UCSD-AML1 (cell line): ENCODE measurements around the gene DOK5.

Experiments
- DNase-seq: peaks from one replicate; lab custom pipeline; 2025; ENCODE audit not compliant: unreplicated experiment; lab: John Stamatoyannopoulos, UW

DOK5 gene

GRCh38 chr20:54556406-54556805 lies 81.0 kb downstream of the DOK5 start:
- DNase-seq, result no peak

GRCh38 chr20:54557806-54558590 lies 82.6 kb downstream of the DOK5 start:
- DNase-seq, result no peak

DNA sequence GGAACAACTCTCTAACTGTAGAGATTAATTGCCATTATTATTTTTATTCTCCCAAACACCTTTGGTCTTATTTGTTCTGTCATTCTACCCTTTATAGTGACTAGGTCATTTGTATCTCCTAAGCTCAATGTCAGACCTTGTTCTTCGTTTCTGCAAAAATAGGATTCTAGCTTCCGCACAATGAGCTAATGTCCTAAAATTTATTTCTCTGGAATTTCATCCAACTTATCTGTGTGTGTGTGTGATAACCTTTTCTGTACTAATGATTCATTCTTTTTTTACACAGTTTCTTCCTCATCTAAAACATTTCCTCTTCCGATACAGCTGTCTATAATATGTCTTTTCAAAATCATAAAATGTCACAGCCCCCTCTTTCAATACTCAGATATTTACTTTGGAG lies 84.5 kb downstream of the DOK5 start:
- no peak for DNase-seq

DNA sequence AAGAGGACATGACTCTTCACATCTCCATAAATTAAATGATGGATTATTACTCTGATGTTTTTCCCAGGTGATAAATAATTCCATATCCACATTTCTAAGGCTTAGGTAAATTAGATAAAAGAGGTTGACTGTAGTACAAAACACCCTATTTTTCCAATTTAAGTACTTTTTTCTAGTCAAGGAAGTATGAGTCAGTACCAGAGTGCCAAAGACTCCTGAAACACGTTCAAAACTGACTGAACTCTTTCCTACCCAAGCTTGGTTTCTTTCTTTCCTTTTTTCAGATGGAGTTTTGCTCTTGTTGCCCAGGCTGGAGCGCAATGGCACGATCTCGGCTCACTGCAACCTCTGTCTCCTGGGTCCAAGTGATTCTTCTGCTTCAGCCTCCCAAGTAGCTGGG lies 85.0 kb downstream of the DOK5 start:
- DNase-seq, result no peak

DNA sequence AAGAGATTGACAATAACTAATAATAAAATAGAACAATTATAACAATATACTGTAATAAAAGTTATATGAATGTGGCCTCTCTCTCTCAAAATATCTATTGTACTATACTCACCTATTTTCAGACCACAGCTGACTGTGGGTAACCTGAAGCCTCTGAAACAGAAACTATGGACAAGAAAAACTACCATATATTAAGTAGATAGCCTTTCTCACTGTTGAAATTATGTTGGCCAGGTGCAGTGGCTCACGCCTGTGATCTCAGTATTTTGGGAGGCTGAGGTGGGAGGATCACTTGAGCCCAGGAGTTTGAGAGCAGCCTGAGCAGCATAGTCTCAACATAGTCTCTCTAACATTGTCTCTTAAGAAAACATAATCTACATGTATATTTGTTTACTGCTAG lies 89.9 kb downstream of the DOK5 start:
- DNase-seq, result no peak

GRCh38 chr20:54566031-54566688 lies 90.8 kb downstream of the DOK5 start:
- no peak for DNase-seq

DNA sequence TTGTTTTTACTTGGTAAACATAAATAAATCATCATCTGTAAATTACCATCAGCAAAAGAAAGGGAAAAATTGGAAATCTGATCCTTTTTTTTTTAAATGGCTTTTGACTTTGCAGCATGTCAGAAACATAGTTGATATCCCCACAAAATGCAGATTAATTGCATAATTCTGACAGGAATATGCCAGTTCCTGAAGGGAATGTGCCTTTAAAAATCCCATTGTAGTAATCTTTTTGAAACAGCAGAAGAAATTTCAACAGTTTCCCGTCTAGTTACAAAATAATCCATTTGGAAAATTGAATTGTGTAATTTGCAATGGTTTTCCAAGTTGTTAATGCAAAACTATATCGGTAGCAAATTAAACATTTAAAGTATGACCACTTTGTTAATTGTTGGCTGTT lies 95.2 kb downstream of the DOK5 start:
- no peak for DNase-seq

DNA sequence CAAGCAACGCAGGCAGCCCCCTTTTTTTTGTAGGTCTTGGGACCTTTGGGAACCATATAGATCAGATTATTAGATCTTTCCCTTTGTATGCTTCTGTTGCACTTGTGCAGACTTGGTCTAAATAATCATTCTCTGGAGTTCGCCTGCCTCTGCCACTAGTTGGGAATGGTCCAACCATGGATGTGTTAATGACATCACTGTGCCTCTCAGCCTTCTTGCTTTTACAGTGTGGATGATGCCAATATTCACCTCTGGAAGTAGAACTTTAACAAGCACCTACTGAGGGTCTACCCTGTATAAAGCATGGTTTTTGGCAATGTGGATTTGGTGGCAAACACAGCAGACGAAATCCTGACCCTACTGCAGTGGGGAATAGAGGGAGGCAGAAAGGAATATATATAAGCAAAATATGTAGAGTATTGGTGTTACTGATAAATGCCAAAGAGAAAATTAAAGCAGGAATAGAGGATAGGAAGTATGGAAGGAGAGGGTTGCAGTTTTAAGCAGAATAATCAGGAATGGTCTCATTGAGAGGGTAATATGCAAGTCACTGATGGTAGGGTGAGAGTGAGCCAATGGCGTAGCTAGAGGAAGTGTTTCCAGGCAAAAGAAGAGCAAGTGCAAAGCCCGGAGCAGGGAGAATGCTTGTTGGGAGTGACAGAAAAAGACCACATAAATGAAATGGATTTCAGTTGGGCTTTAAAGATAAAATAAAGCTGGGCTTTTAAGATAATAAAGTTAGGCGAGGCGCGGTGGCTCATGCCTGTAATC lies 97.5 kb downstream of the DOK5 start:
- no peak for DNase-seq

GRCh38 chr20:54573838-54574237 lies 98.4 kb downstream of the DOK5 start:
- no peak for DNase-seq

- no peak for DNase-seq
These were observed 101.1 kb downstream of the DOK5 start for GRCh38 chr20:54576518-54576917.

- DNase-seq, result no peak
These were observed 102.2 kb downstream of the DOK5 start for GRCh38 chr20:54577637-54578036.

DNA sequence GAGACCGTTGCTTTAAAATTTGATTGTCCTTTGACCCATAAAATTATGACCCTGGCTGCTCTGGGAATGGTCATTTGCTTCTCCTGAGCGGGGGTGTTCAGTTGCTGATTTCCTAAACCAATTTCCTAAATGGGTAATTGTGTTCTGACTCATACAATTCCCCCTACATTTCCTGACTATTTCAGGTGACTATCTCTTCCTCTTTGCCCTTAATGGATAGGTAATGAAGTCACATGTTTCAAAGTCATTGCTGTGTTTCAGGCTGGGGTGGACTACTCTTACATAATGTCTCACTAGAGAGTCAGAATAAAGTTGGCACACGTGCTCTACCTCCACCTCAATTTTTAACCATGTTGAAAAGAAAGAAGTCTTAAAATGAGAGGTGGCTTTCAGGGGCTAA lies 109.8 kb downstream of the DOK5 start:
- no peak for DNase-seq

- no peak for DNase-seq
These were observed 112.0 kb downstream of the DOK5 start for GRCh38 chr20:54587408-54587807.

DNA sequence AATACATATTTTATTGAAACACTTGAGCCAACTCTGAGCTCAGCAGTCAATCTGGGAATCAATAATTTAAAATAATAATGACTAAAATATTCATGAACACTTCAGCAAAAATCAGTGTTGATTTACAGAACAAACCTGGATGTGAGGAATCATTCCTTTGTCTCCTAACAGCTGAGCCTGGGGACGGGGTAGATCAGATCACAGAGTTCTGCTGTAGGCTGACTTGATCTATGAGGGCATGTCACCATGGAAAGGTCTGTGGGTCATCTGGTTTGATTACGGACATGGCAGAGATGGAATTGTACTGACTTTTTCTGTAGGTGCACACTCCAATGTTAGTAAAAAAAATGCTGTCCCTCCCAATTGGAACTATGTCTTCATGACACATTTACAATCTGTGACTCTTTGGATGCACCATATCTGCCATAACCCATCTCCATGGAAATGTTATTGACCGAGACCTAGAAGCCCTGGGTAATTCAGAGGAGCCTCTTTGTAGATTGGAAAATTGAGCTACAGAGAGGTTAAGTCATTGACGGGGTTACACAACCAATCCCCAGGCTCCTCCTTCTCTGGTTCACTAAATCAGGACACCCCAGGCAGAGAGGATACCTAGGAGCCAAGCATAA lies 114.1 kb downstream of the DOK5 start:
- DNase-seq, result no peak

DNA sequence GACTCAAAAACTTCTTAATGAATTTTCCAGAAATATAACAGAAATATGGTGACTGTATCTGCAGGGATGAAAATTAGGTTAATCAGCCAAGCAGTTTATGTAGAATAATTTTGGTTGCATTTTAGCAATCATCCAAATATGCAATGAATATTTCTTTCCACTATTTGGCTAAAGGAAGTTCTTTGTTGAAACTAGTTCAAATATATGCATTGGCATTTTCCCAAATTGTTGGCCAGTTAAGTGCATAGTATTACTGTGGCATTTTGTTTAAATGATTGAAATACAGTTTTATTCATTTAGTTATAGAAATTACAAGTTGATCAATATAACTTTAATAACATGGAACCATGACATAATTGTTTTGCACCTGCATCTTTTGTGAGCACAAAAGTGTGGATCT lies 115.5 kb downstream of the DOK5 start:
- DNase-seq, result no peak

DNA sequence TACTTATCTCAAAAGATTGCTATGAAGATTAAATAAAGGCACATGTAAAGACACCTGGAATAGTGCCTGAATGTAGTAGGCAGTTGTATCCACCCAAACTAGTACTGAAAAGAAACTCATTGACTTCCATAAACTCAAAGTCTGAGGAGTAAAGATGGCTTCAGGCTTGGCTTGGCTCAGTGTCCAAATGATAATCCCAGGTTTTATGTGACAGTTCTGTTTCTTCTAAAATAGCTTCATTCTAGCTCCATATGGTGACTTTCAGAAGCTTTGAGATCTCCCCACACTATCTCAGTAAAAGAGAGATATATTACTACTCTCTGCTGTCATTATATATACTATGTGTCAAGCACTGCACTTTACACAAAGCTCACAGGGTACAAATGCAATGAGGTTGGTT lies 121.3 kb downstream of the DOK5 start:
- no peak for DNase-seq

GRCh38 chr20:54598352-54598751 lies 123.0 kb downstream of the DOK5 start:
- DNase-seq, result no peak

GRCh38 chr20:54600634-54601033 lies 125.2 kb downstream of the DOK5 start:
- DNase-seq, result no peak

GRCh38 chr20:54601831-54602515 lies 126.6 kb downstream of the DOK5 start:
- no peak for DNase-seq

GRCh38 chr20:54605319-54605718 lies 129.9 kb downstream of the DOK5 start:
- no peak for DNase-seq

GRCh38 chr20:54606380-54606779 lies 131.0 kb downstream of the DOK5 start:
- DNase-seq, result no peak
